Measurements from ENCODE around the gene DNASE1L2.

DNA sequence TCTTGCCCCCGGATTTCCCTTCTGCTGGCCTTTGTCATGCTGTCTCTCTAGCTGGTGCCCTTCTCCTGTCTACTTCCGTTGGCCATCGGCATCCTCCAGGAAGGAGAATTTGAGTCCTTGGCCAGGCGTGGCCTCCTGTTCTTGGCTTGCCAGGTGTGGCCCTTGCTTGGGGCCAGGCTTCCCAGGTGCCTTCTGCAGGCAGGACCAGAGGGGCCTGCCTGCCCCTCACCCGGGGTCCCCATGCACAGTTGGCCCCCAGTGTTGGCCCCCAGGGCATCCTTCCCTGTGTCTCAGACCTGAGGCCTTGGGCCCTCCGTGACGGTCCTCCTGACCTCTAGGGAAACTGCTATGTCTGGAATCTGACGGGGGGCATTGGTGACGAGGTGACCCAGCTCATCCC lies 28.4 kb upstream of the DNASE1L2 start:
- TF ChIP-seq CTCF (IDR thresholded peaks at IDR 0.05) = no peak
- TF ChIP-seq POLR2A (IDR thresholded peaks at IDR 0.05) = no peak

Data from thyroid gland (tissue), 4 donors.